ENCODE measurements around the gene PHC2. TPM values are rescaled to one million over a fixed set of nuclear protein-coding genes. Genes with fewer than 3 reads are reported as not detected.

PHC2 gene
- total and polyA plus RNA-seq, 4 donors, result 79.9 to 311 (median 121) TPM

GRCh38 chr1:33436557-33437285, 5.8 kb upstream of the PHC2 start:
- 69 to 93% methylated on average over 4 of the region's 4 CpGs for WGBS, 2 donors

DNA sequence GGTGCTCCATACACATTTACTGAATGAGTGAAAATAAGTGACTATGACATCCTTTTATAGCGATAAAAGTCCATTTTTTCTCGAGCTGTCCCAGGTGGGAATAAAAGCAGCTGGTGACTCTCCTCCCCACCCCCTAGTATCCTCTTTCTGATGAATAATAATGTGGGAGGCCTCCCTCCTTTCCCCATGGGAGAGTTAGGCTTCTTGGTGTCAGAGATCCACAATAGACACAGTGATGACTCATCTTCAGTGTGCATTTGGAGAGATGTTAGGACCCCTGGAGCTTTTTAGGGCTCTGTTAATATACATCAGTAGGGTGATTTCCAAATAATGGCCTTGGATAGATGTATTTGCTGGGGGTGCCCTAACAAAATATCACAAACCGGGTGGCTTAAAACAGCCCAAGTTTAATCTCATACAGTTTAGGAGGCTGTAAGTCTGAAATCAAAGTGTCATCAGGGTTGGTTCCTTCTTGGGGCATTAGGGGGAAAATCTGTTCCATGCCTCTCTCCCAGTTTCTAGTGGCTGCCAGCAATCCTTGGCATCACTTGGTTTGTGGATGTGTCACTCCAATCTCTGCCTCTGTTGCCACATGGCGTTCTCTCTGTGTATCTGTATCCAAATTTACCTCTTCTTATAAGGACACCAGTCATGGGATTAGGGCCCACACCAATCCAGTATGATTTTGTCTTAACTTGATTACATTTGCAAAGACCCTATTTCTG, 4.4 kb upstream of the PHC2 start:
- WGBS, 2 donors, result 81 to 88% methylated on average over 4 of the region's 4 CpGs
- ATAC-seq (ENCODE audit: insufficient read depth, low FRiP score) (no peak), DNase-seq (no peak)
- peaks cover 1 to 19% (median 11%) of the 10 kb centered on the region in 5 donors for H3K4me1 ChIP-seq (ENCODE audit: control insufficient read depth in 5 of 5, insufficient read depth in 5 of 5, low read length in 5 of 5)
- no peak overlapping the region for H3K4me3 ChIP-seq
- H3K27ac ChIP-seq (ENCODE audit: low read depth in 1 of 2, low read length in 1 of 2), result peak overlapping the region in 1 of 2 donors; percentile 41
- H3K36me3 ChIP-seq (ENCODE audit: control insufficient read depth in 4 of 4, insufficient read depth in 4 of 4, low read length in 4 of 4), result no peaks in the 10 kb centered on the region
- H3K27me3 ChIP-seq (ENCODE audit: control insufficient read depth in 3 of 3, insufficient read depth in 3 of 3, low read length in 2 of 3), result no peaks in the 10 kb centered on the region
- no peaks in the 10 kb centered on the region for H3K9me3 ChIP-seq (ENCODE audit: control insufficient read depth in 4 of 4, insufficient read depth in 3 of 4, low read length in 3 of 4)
- no peak overlapping the region for H3K9ac ChIP-seq (ENCODE audit: insufficient read depth in 1 of 2, low read length in 2 of 2)
- TF ChIP-seq, protein P1, sequence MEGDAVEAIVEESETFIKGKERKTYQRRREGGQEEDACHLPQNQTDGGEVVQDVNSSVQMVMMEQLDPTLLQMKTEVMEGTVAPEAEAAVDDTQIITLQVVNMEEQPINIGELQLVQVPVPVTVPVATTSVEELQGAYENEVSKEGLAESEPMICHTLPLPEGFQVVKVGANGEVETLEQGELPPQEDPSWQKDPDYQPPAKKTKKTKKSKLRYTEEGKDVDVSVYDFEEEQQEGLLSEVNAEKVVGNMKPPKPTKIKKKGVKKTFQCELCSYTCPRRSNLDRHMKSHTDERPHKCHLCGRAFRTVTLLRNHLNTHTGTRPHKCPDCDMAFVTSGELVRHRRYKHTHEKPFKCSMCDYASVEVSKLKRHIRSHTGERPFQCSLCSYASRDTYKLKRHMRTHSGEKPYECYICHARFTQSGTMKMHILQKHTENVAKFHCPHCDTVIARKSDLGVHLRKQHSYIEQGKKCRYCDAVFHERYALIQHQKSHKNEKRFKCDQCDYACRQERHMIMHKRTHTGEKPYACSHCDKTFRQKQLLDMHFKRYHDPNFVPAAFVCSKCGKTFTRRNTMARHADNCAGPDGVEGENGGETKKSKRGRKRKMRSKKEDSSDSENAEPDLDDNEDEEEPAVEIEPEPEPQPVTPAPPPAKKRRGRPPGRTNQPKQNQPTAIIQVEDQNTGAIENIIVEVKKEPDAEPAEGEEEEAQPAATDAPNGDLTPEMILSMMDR (IDR thresholded peaks at IDR 0.05; ENCODE audit: control extremely low read depth, extremely low read depth), result no peak

More at GRCh38 chr1:33436557-33437285, 5.8 kb upstream of the PHC2 start:
- TF ChIP-seq, protein P1 (IDR thresholded peaks at IDR 0.05; ENCODE audit: control extremely low read depth, extremely low read depth), result no peak
- DNase-seq, result no peak
- peaks cover 0 to 2% (median 0%) of the 10 kb centered on the region in 4 donors for H3K9me3 ChIP-seq (ENCODE audit: control insufficient read depth in 4 of 4, insufficient read depth in 3 of 4, low read length in 3 of 4)
- no peak for ATAC-seq (ENCODE audit: insufficient read depth, low FRiP score)
- no peaks in the 10 kb centered on the region for H3K36me3 ChIP-seq (ENCODE audit: control insufficient read depth in 4 of 4, insufficient read depth in 4 of 4, low read length in 4 of 4)
- H3K4me3 ChIP-seq, result no peak overlapping the region
- H3K9ac ChIP-seq (ENCODE audit: insufficient read depth in 1 of 2, low read length in 2 of 2), result no peak overlapping the region
- no peak overlapping the region for H3K27ac ChIP-seq (ENCODE audit: low read depth in 1 of 2, low read length in 1 of 2)
- H3K27me3 ChIP-seq (ENCODE audit: control insufficient read depth in 3 of 3, insufficient read depth in 3 of 3, low read length in 2 of 3), result no peaks in the 10 kb centered on the region
- H3K4me1 ChIP-seq (ENCODE audit: control insufficient read depth in 5 of 5, insufficient read depth in 5 of 5, low read length in 5 of 5), result peaks cover 0 to 19% (median 10%) of the 10 kb centered on the region in 5 donors

DNA sequence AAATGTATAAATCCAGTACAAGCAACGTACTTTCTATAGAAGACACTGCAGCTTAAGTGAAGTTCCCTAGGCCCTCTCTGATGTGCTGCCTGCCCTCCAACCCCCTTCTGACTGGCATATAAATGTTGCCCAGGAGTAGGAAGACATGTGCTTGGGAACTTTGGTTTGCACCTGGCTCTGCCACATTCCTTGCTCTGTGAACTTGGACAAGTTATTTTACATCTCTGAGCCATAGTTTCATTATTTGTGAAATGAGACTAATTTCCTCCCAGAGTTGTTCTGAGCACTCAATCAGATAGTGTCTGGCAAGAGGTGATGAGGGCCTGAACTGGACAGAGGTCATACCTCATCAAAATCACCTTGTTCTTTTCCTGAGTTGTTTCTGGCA, 3.5 kb upstream of the PHC2 start:
- ATAC-seq (ENCODE audit: insufficient read depth, low FRiP score), result no peak
- 84 to 96% methylated on average over 1 of the region's 1 CpG for WGBS, 2 donors
- Histone ChIP-seq H3K4me1 (ENCODE audit: control insufficient read depth in 5 of 5, insufficient read depth in 5 of 5, low read length in 5 of 5) (peaks cover 0 to 26% (median 5%) of the 10 kb centered on the region in 5 donors), H3K9me3 (ENCODE audit: control insufficient read depth in 4 of 4, insufficient read depth in 3 of 4, low read length in 3 of 4) (no peaks in the 10 kb centered on the region), H3K4me3 (no peak overlapping the region), H3K27ac (ENCODE audit: low read depth in 1 of 2, low read length in 1 of 2) (peak overlapping the region in 1 of 2 donors; percentile 35), H3K36me3 (ENCODE audit: control insufficient read depth in 4 of 4, insufficient read depth in 4 of 4, low read length in 4 of 4) (no peaks in the 10 kb centered on the region), H3K9ac (ENCODE audit: insufficient read depth in 1 of 2, low read length in 2 of 2) (no peak overlapping the region), H3K27me3 (ENCODE audit: control insufficient read depth in 3 of 3, insufficient read depth in 3 of 3, low read length in 2 of 3) (no peaks in the 10 kb centered on the region)
- no peak for DNase-seq
- TF ChIP-seq, protein P1 (IDR thresholded peaks at IDR 0.05; ENCODE audit: control extremely low read depth, extremely low read depth), result no peak

Measured in lung (tissue), 12 donors.